Activated CD8-positive, alpha-beta T cell treated with anti-CD3 and anti-CD28 coated beads for 36 hours (primary cell): Measurements from ENCODE around the gene ZBTB45. TPM values are rescaled to one million over a fixed set of nuclear protein-coding genes. Genes with fewer than 3 reads are reported as not detected.

ENCODE experiments used
- ATAC-seq: fragments of 200-7000 bp; cut with Tn5 transposase; one replicate; pipeline ENCODE4 v1.10.0; 2021; ENCODE audit warnings: mild to moderate bottlenecking, moderate library complexity
- CTCF ChIA-PET: fragments of 350-600 bp; sonication (Branson Sonifier 250); formaldehyde crosslinking; loops from one replicate; lab custom pipeline; 2021; ENCODE audit warnings: antibody characterized with exemption; lab: Charles Lee
- POLR2A ChIA-PET: fragments of 350-600 bp; sonication (Branson Sonifier 250); formaldehyde crosslinking; loops from one replicate; lab custom pipeline; 2021; ENCODE audit warnings: antibody characterized with exemption; lab: Charles Lee
- DNase-seq: peaks from one replicate; pipeline ENCODE4 v3.0.0-alpha.2; 2020
- H3K27ac Mint-ChIP-seq: one replicate; pipeline ENCODE4 v1.8.0; 2021; ENCODE audit warnings: mild to moderate bottlenecking, mixed read lengths
- H3K27me3 Mint-ChIP-seq: one replicate; pipeline ENCODE4 v1.8.0; 2021; ENCODE audit warnings: mixed read lengths
- H3K36me3 Mint-ChIP-seq: one replicate; pipeline ENCODE4 v1.8.0; 2021; ENCODE audit warnings: low read depth, mixed read lengths
- H3K4me1 Mint-ChIP-seq: one replicate; pipeline ENCODE4 v1.8.0; 2021; ENCODE audit warnings: low read depth, mixed read lengths
- H3K4me3 Mint-ChIP-seq: one replicate; pipeline ENCODE4 v1.8.0; 2021; ENCODE audit warnings: mild to moderate bottlenecking, moderate library complexity, mixed read lengths
- H3K9me3 Mint-ChIP-seq: one replicate; pipeline ENCODE4 v1.8.0; 2021; ENCODE audit warnings: mixed read lengths
- CTCF ChIP-seq: fragments of 200-600 bp; IDR thresholded peaks from one replicate; pipeline ENCODE4 v1.8.0; 2022; ENCODE audit warnings: antibody characterized with exemption, mild to moderate bottlenecking
- intact Hi-C: fragments of 100-400 bp; cut with micrococcal nuclease; formaldehyde crosslinking; loops from one replicate; pipeline ENCODE4 v1.10.0; 2022
- total RNA-seq, 2 experiments: library from RNA; stranded (reverse); gene quantifications; one replicate each; pipeline ENCODE4 v1.2.3, GENCODE V29; 2021

Gene ZBTB45
- total RNA-seq, 2 experiments from 2014 or later, result 7.4 to 7.9 TPM

GRCh38 chr19:58563034-58563573 is 43.5 kb upstream of the ZBTB45 start:
- ATAC-seq, result no peak
- no peak for TF ChIP-seq CTCF
- Mint-ChIP-seq H3K9me3 (no peaks in the 10 kb centered on the region), H3K27me3 (no peaks in the 10 kb centered on the region), H3K4me3 (peak overlapping the region; percentile 98), H3K4me1 (peaks cover 34% of the 10 kb centered on the region), H3K36me3 (peaks cover 30% of the 10 kb centered on the region), H3K27ac (peak overlapping the region; percentile 78)
- POLR2A ChIA-PET, result interaction anchor here (1.3 to 5.1 kb wide), 8 partner anchors 8 to 46 kb away, joined by 5 to 35 read pairs (median 16); partner anchors contain the start of genes CHMP2A, MZF1, TRIM28 and ZBTB45
- DNase-seq, result peak; percentile 48
- CTCF ChIA-PET, result interaction anchor here (1.3 to 2.7 kb wide), 5 partner anchors 9 to 49 kb away, joined by 3 to 8 read pairs (median 4); partner anchors contain the start of gene ZBTB45
- intact Hi-C loops, result no loop called here

GRCh38 chr19:58562122-58563033 is 42.8 kb upstream of the ZBTB45 start:
- Mint-ChIP-seq H3K4me3 (peak overlapping the region; percentile 98), H3K27me3 (no peaks in the 10 kb centered on the region), H3K36me3 (peaks cover 30% of the 10 kb centered on the region), H3K9me3 (no peaks in the 10 kb centered on the region), H3K27ac (peak overlapping the region; percentile 99), H3K4me1 (peaks cover 33% of the 10 kb centered on the region)
- POLR2A ChIA-PET, result interaction anchor here (1.3 to 5.1 kb wide), 9 partner anchors 9 to 45 kb away, joined by 4 to 35 read pairs (median 15); partner anchors contain the start of genes CHMP2A, MZF1, TRIM28 and ZBTB45
- no peak for TF ChIP-seq CTCF
- DNase-seq (peak; percentile 53), ATAC-seq (no peak)
- CTCF ChIA-PET, result interaction anchor here (0.7 to 2.7 kb wide), 7 partner anchors 9 to 49 kb away, joined by 3 to 8 read pairs (median 5); partner anchors contain the start of gene ZBTB45
- intact Hi-C loops, result no loop called here

- intact Hi-C loops, result no loop called here
- CTCF ChIA-PET, result interaction anchor here (1.3 to 2.3 kb wide), 4 partner anchors 10 to 42 kb away, joined by 4 to 10 read pairs (median 6); partner anchors contain the start of gene ZBTB45
- Mint-ChIP-seq H3K27me3 (no peaks in the 10 kb centered on the region), H3K4me3 (peak overlapping the region; percentile 98), H3K36me3 (peaks cover 37% of the 10 kb centered on the region), H3K9me3 (no peaks in the 10 kb centered on the region), H3K4me1 (peaks cover 41% of the 10 kb centered on the region), H3K27ac (peak overlapping the region; percentile 99)
- DNase-seq (no peak), ATAC-seq (no peak)
- POLR2A ChIA-PET, result interaction anchor here (0.8 to 5.1 kb wide), 9 partner anchors 9 to 55 kb away, joined by 3 to 35 read pairs (median 15); partner anchors contain the start of genes CHMP2A, MZF1, TRIM28 and ZBTB45
- TF ChIP-seq CTCF, result no peak
Measured at GRCh38 chr19:58561373-58562121, 41.9 kb upstream of the ZBTB45 start.

GRCh38 chr19:58560921-58561320 is 41.3 kb upstream of the ZBTB45 start:
- no peak for DNase-seq
- intact Hi-C loops, result no loop called here
- Mint-ChIP-seq H3K36me3 (peaks cover 41% of the 10 kb centered on the region), H3K27ac (peak overlapping the region; percentile 99), H3K27me3 (no peaks in the 10 kb centered on the region), H3K4me1 (peaks cover 47% of the 10 kb centered on the region), H3K4me3 (peak overlapping the region; percentile 98), H3K9me3 (no peaks in the 10 kb centered on the region)
- CTCF ChIA-PET, result interaction anchor here (1.5 to 1.6 kb wide), 2 partner anchors 20 to 41 kb away, joined by 8 to 10 read pairs; partner anchors contain the start of gene ZBTB45
- no peak for TF ChIP-seq CTCF
- POLR2A ChIA-PET, result interaction anchor here (0.8 to 5.1 kb wide), 8 partner anchors 8 to 55 kb away, joined by 3 to 35 read pairs (median 16); partner anchors contain the start of genes CHMP2A, MZF1, TRIM28 and ZBTB45
- no peak for ATAC-seq
